Colonic mucosa (tissue), 4 donors: Measurements from ENCODE around the gene CD300E. TPM values are rescaled to one million over a fixed set of nuclear protein-coding genes. Genes with fewer than 3 reads are reported as not detected.

Source experiments
- DNase-seq: peaks from one replicate; pipeline ENCODE4 v3.0.0-alpha.2; 2020
- H3K27ac ChIP-seq: fragments of 200-600 bp; one replicate; pipeline ENCODE4 v1.8.0; 2021
- H3K27me3 ChIP-seq: fragments of 200-600 bp; one replicate; pipeline ENCODE4 v1.8.0; 2021
- H3K36me3 ChIP-seq: fragments of 200-600 bp; one replicate; pipeline ENCODE4 v1.8.0; 2021
- H3K4me1 ChIP-seq: fragments of 200-600 bp; one replicate; pipeline ENCODE4 v1.8.0; 2021; ENCODE audit warnings: mild to moderate bottlenecking
- H3K4me3 ChIP-seq: fragments of 200-600 bp; one replicate; pipeline ENCODE4 v1.8.0; 2021
- H3K9ac ChIP-seq, 2 donors: one replicate each; pipeline ENCODE4 v1.7.0; 2013; ENCODE audit warnings: control low read depth in 2 of 2, low read depth in 2 of 2, low read length in 2 of 2
- H3K9me3 ChIP-seq: fragments of 200-600 bp; one replicate; pipeline ENCODE4 v1.8.0; 2021
- intact Hi-C: fragments of 100-400 bp; cut with DNase I; formaldehyde crosslinking; loops from one replicate; pipeline ENCODE4 v1.14.1; 2022
- total RNA-seq, 2 donors: library from RNA; stranded (reverse); fragmentation: NEBNext Ultra II Directional in 1 of 2; extraction: Animal tissue kit (Norgen Biotek cat#: 25700) in 1 of 2; gene quantifications; one replicate each; pipeline ENCODE4 v1.2.1, GENCODE V29; 2021
- TF ChIP-seq, protein P1 (sequence below): fragments of 200-600 bp; IDR thresholded peaks from one replicate; pipeline ENCODE4 v1.8.0; 2022; ENCODE audit warnings: antibody characterized with exemption, mild to moderate bottlenecking
- donor health status: healthy.
- donor health status: DM: no; HTN: no; CAD: no.
- donor health status: DM: no; HTN: no; CAD: no.

Gene CD300E
- total RNA-seq, 2 donors from 2014 or later: 1.2 TPM; not detected in 1

DNA sequence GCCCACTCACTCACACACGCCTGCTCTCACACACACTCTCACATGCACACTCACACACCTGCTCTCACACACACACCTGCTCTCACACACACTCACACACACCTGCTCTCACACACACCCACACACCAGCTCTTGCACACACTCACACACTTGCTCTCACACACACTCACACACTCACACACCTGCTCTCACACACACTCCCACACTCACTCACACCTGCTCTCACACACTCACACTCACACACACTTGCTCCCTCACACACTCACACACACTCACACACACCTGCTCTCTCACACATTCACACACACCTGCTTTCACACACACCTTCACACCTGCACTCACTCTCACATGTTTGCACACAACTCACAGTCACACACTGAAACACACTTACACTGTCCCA is 60.2 kb downstream of the CD300E start:
- TF ChIP-seq, protein P1, sequence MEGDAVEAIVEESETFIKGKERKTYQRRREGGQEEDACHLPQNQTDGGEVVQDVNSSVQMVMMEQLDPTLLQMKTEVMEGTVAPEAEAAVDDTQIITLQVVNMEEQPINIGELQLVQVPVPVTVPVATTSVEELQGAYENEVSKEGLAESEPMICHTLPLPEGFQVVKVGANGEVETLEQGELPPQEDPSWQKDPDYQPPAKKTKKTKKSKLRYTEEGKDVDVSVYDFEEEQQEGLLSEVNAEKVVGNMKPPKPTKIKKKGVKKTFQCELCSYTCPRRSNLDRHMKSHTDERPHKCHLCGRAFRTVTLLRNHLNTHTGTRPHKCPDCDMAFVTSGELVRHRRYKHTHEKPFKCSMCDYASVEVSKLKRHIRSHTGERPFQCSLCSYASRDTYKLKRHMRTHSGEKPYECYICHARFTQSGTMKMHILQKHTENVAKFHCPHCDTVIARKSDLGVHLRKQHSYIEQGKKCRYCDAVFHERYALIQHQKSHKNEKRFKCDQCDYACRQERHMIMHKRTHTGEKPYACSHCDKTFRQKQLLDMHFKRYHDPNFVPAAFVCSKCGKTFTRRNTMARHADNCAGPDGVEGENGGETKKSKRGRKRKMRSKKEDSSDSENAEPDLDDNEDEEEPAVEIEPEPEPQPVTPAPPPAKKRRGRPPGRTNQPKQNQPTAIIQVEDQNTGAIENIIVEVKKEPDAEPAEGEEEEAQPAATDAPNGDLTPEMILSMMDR: no peak
- H3K4me3 ChIP-seq: no peak overlapping the region

DNA sequence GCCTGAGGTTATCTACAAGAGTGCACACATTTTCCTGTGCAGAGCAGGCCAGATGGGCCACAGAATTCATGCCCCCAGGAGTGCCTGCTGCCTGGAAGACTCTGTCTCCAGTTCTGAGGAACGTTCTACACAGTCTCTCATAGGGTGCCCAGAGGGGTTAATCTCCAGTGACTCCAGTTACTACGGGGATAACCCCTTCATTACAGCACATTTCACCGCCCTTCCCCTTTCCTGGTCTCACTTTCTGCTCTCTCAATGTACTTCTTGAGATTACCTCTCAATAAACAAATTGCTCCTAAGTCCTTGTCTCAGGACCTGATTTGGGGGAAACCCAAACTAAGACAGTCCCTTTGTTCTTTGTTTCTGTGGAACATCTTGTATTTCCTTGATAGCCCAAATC is 62.0 kb downstream of the CD300E start:
- Histone ChIP-seq H3K9me3 (no peaks in the 10 kb centered on the region), H3K4me3 (no peak overlapping the region), H3K4me1 (no peaks in the 10 kb centered on the region), H3K36me3 (no peaks in the 10 kb centered on the region), H3K27me3 (no peaks in the 10 kb centered on the region), H3K27ac (no peak overlapping the region), H3K9ac (no peak overlapping the region)
- TF ChIP-seq, protein P1: no peak
- no peak for DNase-seq
- intact Hi-C loops: no loop called here

More for the DNA sequence above, 60.2 kb downstream of the CD300E start:
- H3K4me1 ChIP-seq: no peaks in the 10 kb centered on the region
- no peaks in the 10 kb centered on the region for H3K27me3 ChIP-seq
- no peak overlapping the region for H3K27ac ChIP-seq
- H3K36me3 ChIP-seq: no peaks in the 10 kb centered on the region
- H3K9me3 ChIP-seq: no peaks in the 10 kb centered on the region
- no peak for DNase-seq
- intact Hi-C loops: no loop called here
- H3K9ac ChIP-seq: no peak overlapping the region

Other genes starting within 250 kb of the CD300E start
- gene GPRC5C, start 191.7 kb downstream of the CD300E start, total RNA-seq: 100 to 1,000 TPM; 139 to 193 TPM
- gene CD300A, start 157.1 kb downstream of the CD300E start, total RNA-seq: 1 to 10 TPM; 3.1 to 5.6 TPM
- under 1 TPM in 1 of 2 donors, not detected in 1; 0.69 TPM for gene CD300LB, start 92.3 kb downstream of the CD300E start, total RNA-seq
- 1 to 10 TPM in 1 of 2 donors, under 1 TPM in 1; 0.35 to 1.1 TPM for gene CD300C, start 77.6 kb downstream of the CD300E start, total RNA-seq
- under 1 TPM in 1 of 2 donors, not detected in 1; 0.45 TPM for gene CD300H, start 56.2 kb downstream of the CD300E start, total RNA-seq
- not detected for gene CD300LD, start 31.5 kb downstream of the CD300E start, total RNA-seq
- 1 to 10 TPM; 1.0 to 1.1 TPM for gene CD300LF, start 89.2 kb upstream of the CD300E start, total RNA-seq
- gene RAB37, start 113.5 kb upstream of the CD300E start, total RNA-seq: 1 to 10 TPM; 4.5 to 7.2 TPM
- gene NHERF1, start 124.9 kb upstream of the CD300E start, total RNA-seq: 100 to 1,000 TPM; 186 to 244 TPM
- 10 to 100 TPM; 28.4 to 52.6 TPM for gene NAT9, start 152.6 kb upstream of the CD300E start, total RNA-seq
- under 1 TPM; 0.16 to 0.30 TPM for gene GRIN2C, start 236.1 kb upstream of the CD300E start, total RNA-seq
- 10 to 100 TPM; 17.7 to 26.9 TPM for gene FDXR, start 249.3 kb upstream of the CD300E start, total RNA-seq